Large intestine (tissue), 3 donors: ENCODE results near the gene IRGQ. TPM values are rescaled to one million over a fixed set of nuclear protein-coding genes. Genes with fewer than 3 reads are reported as not detected.
A peak's percentile ranks its signal among the peaks of the same experiment; 100 is the strongest.
"Not testable (repeated sequence)": the region's sequence is repeated elsewhere in the genome, so short reads cannot be mapped to it uniquely, and the experiment has no call there.

Experiments used
- DNase-seq, 2 donors: peaks; one replicate each; pipeline versions ENCODE4 v3.0.0 to v3.0.0-alpha.2; 2013
- H3K27ac ChIP-seq: one replicate; pipeline ENCODE4 v1.5.1; 2013; ENCODE audit warnings: low read length
- H3K27me3 ChIP-seq: 2 replicates; pipeline ENCODE4 v1.6.1; 2013; ENCODE audit warnings: low read length; ENCODE audit not compliant: control insufficient read depth, insufficient read depth
- H3K36me3 ChIP-seq: 2 replicates; pipeline ENCODE4 v1.6.1; 2013; ENCODE audit warnings: low read length; ENCODE audit not compliant: control insufficient read depth, insufficient read depth
- H3K4me1 ChIP-seq: one replicate; pipeline ENCODE4 v1.6.1; 2013; ENCODE audit warnings: low read length; ENCODE audit not compliant: control insufficient read depth, insufficient read depth
- H3K4me3 ChIP-seq: one replicate; pipeline ENCODE4 v1.5.1; 2013; ENCODE audit warnings: low read length
- H3K9me3 ChIP-seq: one replicate; pipeline ENCODE4 v1.6.1; 2013; ENCODE audit warnings: mild to moderate bottlenecking, low read depth, low read length, moderate library complexity; ENCODE audit not compliant: control insufficient read depth
- WGBS: methylation state at CpG from one replicate; pipeline ENCODE4 v1.1.5; 2013; ENCODE audit warnings: low lambda C conversion rate; ENCODE audit not compliant: insufficient coverage; 5-methylcytosine and 5-hydroxymethylcytosine counted together
- polyA plus RNA-seq: library from polyadenylated mRNA; unstranded; fragments of 120-200 nt; gene quantifications from one replicate; pipeline ENCODE4 v1.2.1, GENCODE V29; 2013

IRGQ gene
- polyA plus RNA-seq, 1 donor: 11.5 TPM

GRCh38 chr19:43589277-43589676 is 6.7 kb downstream of the IRGQ start:
- peaks cover 44% of the 10 kb centered on the region for H3K36me3 ChIP-seq
- WGBS: 100% methylated on average over 2 of the region's 5 CpGs
- H3K9me3 ChIP-seq: peaks cover 4% of the 10 kb centered on the region
- no peak overlapping the region for H3K27ac ChIP-seq
- H3K27me3 ChIP-seq: no peaks in the 10 kb centered on the region
- no peak for DNase-seq
- no peak overlapping the region for H3K4me3 ChIP-seq
- peaks cover 12% of the 10 kb centered on the region for H3K4me1 ChIP-seq

DNA sequence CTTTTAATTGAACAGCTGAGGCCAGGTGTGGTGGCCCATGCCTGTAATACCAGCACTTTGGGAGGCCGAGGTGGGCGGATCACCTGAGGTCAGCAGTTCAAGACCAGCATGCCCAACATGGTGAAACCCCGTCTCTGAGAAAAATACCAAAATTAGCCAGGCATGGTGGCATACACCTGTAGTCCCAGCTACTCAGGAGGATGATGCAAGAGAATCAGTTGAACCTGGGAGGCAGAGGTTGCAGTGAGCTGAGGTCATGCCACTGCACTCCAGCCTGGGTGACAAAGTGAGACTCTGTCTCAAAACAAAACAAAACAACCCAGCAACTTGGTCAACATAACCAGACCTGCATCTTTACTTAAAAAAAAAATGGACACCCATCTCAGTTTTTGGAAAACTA is 8.9 kb downstream of the IRGQ start:
- not testable (repeated sequence) for DNase-seq, H3K4me1 ChIP-seq, H3K4me3 ChIP-seq, H3K27me3 ChIP-seq, H3K9me3 ChIP-seq, H3K27ac ChIP-seq
- peaks cover 23% of the 10 kb centered on the region for H3K36me3 ChIP-seq
- no CpG with 5 or more reads among the region's 3 CpGs for WGBS

DNA sequence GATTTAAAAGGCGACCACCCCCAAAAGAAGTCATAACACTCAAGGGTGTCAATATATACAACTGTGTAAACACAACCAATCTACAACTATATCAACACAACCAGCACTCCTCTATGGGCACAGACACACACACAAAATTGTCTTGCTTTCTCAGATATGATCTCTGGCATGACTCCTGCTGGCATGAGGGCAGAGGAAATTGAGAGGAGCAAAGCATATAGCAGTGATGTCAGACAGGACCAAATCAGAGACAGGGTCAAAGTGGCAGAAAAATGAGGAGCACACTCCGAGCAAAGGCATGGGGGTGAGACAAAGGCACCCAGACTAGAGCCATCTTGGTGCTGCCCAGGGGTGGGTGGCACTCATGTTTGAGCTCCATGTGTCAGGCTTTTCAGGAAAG is 9.6 kb downstream of the IRGQ start:
- WGBS: no CpG with 5 or more reads among the region's 2 CpGs
- no peaks in the 10 kb centered on the region for H3K9me3 ChIP-seq
- DNase-seq: no peak
- no peak overlapping the region for H3K27ac ChIP-seq
- H3K4me1 ChIP-seq: peaks cover 8% of the 10 kb centered on the region
- H3K27me3 ChIP-seq: no peaks in the 10 kb centered on the region
- H3K36me3 ChIP-seq: peaks cover 20% of the 10 kb centered on the region
- H3K4me3 ChIP-seq: no peak overlapping the region

DNA sequence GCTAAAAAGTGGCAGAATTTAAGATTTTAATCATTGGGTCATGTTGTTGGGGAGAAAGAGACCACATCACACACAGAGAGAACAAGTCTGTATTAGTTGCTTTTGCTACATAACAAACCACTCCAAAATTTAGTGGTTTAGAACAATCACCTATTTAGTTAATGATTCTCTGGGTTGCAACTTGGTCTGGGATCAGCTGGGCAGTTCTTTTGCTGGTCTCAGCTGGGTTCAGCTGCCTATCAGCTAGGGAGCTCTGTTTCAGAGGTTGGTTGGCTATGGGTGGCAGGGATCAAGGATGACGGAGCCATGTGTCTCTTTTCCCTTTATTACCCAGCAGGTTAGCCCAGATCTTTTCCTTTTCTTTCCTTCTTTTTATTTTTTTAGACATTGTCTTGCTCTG is 11.4 kb downstream of the IRGQ start:
- Histone ChIP-seq H3K4me3 (no peak overlapping the region), H3K4me1 (peaks cover 16% of the 10 kb centered on the region), H3K36me3 (peaks cover 12% of the 10 kb centered on the region), H3K27ac (peak overlapping the region; percentile 50), H3K9me3 (no peaks in the 10 kb centered on the region), H3K27me3 (no peaks in the 10 kb centered on the region)
- WGBS: 80% methylated on average over 1 of the region's 1 CpG
- DNase-seq: peak in 1 of 2 donors; percentile 33

DNA sequence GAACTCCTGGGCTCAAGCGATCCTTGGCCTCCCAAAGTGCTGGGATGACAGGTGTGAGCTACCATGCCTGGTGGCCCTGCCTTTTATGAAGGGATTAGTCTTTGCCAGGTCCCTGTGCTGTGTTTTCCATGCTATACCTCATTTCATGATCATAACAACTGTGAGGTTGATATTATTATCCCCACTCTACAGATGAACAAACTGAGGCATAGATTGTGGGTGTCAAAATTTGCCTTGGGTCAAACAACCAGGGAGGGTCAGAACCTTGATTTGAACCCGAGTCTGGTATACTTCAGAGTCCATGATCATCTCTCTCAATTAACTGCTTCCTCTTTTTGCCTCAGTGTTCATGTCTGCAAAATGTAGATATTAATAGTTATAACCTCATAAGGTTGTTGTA is 13.4 kb downstream of the IRGQ start:
- H3K4me3 ChIP-seq: no peak overlapping the region
- H3K36me3 ChIP-seq: peaks cover 12% of the 10 kb centered on the region
- H3K4me1 ChIP-seq: peaks cover 16% of the 10 kb centered on the region
- no peaks in the 10 kb centered on the region for H3K27me3 ChIP-seq
- WGBS: no CpG with 5 or more reads among the region's 2 CpGs
- no peak overlapping the region for H3K27ac ChIP-seq
- DNase-seq: no peak
- H3K9me3 ChIP-seq: no peaks in the 10 kb centered on the region

GRCh38 chr19:43581467-43581866 is 14.5 kb downstream of the IRGQ start:
- Histone ChIP-seq H3K4me1 (peaks cover 16% of the 10 kb centered on the region), H3K4me3 (no peak overlapping the region), H3K9me3 (no peaks in the 10 kb centered on the region), H3K27ac (no peak overlapping the region), H3K27me3 (no peaks in the 10 kb centered on the region), H3K36me3 (peaks cover 8% of the 10 kb centered on the region)
- WGBS: 0% methylated on average over 1 of the region's 7 CpGs
- DNase-seq: peak in 1 of 2 donors; percentile 53

GRCh38 chr19:43578787-43579186 is 17.1 kb downstream of the IRGQ start:
- Histone ChIP-seq H3K9me3 (no peaks in the 10 kb centered on the region), H3K27me3 (no peaks in the 10 kb centered on the region), H3K4me3 (no peak overlapping the region), H3K27ac (no peak overlapping the region), H3K36me3 (no peaks in the 10 kb centered on the region), H3K4me1 (peaks cover 22% of the 10 kb centered on the region)
- no peak for DNase-seq
- 88% methylated on average over 2 of the region's 3 CpGs for WGBS

- H3K9me3 ChIP-seq: no peaks in the 10 kb centered on the region
- H3K27me3 ChIP-seq: no peaks in the 10 kb centered on the region
- peak overlapping the region; percentile 63 for H3K27ac ChIP-seq
- no peak for DNase-seq
- WGBS: 100% methylated on average over 1 of the region's 37 CpGs
- H3K36me3 ChIP-seq: no peaks in the 10 kb centered on the region
- peak overlapping the region; percentile 80 for H3K4me3 ChIP-seq
- peaks cover 16% of the 10 kb centered on the region for H3K4me1 ChIP-seq
Observed at GRCh38 chr19:43575955-43576878, 19.7 kb downstream of the IRGQ start.

DNA sequence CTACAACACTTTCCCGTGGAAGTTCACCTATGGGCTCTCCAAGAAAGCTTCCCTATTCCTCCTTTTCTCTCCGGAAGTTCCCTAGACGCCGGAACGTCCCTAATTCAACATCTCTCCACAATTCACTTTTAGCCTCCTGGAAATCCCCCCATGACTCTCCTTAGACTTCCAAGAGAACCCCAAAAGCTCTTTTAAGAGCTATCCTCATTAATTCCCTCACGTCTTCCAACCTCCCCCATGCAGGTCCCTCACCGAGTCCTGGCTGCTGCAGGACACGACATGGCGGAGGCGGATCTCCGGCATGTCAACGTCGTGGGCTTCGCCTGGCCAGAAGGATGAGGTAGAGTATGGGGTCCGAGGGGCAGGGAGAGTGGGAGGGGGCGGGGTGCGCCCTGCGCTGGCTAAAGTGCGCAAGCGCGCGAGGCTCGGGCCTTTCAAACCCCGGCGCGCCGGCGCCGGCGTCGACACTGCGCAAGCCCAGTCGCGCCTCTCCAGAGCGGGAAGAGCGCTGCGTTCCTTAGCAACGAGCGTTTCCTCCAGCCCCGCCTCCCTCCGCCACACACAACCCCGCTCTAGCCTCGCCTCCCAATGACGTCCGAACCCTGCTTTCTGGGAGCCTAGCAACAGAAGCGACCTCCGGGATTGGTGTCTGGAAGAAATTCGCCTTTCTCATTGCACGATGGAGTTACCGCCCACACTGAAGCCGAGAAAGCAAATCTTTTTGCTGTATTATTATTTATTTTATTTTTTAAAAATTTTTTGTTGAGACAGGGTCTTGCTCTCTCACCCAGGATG is 20.6 kb downstream of the IRGQ start, which contains the start of the genes PINLYP and XRCC1:
TSS of gene PINLYP (plus strand) at position 646 of the 795 bp plus-strand sequence. CDS start 1,391 bp downstream, outside the sequence.
TSS of gene XRCC1 (minus strand) at position 372 of the 795 bp plus-strand sequence. CDS start at position 303, 69 bp downstream.
- Histone ChIP-seq H3K27ac (peak within 1 kb of the TSS; percentile 69), H3K4me1 (peaks cover 13% of the 10 kb centered on the region), H3K4me3 (peak within 1 kb of the TSS; percentile 80), H3K9me3 (no peaks in the 10 kb centered on the region), H3K36me3 (no peaks in the 10 kb centered on the region), H3K27me3 (no peaks in the 10 kb centered on the region)
- WGBS: 0% methylated on average over 5 of the region's 51 CpGs
- peak; percentile 99 for DNase-seq

GRCh38 chr19:43574424-43575155 is 21.3 kb downstream of the IRGQ start:
- 0% methylated on average over 3 of the region's 12 CpGs for WGBS
- H3K36me3 ChIP-seq: no peaks in the 10 kb centered on the region
- peak overlapping the region; percentile 69 for H3K27ac ChIP-seq
- peaks cover 10% of the 10 kb centered on the region for H3K4me1 ChIP-seq
- H3K9me3 ChIP-seq: no peaks in the 10 kb centered on the region
- H3K27me3 ChIP-seq: no peaks in the 10 kb centered on the region
- no peak for DNase-seq
- peak overlapping the region; percentile 80 for H3K4me3 ChIP-seq
